Osteocyte (in vitro differentiated cells): Measurements from ENCODE around the gene MARK4. TPM values are rescaled to one million over a fixed set of nuclear protein-coding genes. Genes with fewer than 3 reads are reported as not detected.

ENCODE experiments used
- DNase-seq: peaks from one replicate; pipeline ENCODE4 v3.0.0; 2021; ENCODE audit warnings: mixed read lengths; ENCODE audit not compliant: unreplicated experiment; ENCODE audit errors: extremely low spot score
- H3K27ac Mint-ChIP-seq: one replicate; pipeline ENCODE4 v1.8.0; 2021; ENCODE audit warnings: mild to moderate bottlenecking, mixed read lengths; ENCODE audit not compliant: unreplicated experiment
- H3K27me3 Mint-ChIP-seq: one replicate; pipeline ENCODE4 v1.8.0; 2021; ENCODE audit warnings: mixed read lengths; ENCODE audit not compliant: unreplicated experiment
- H3K36me3 Mint-ChIP-seq: one replicate; pipeline ENCODE4 v1.8.0; 2021; ENCODE audit warnings: mixed read lengths; ENCODE audit not compliant: unreplicated experiment
- H3K4me1 Mint-ChIP-seq: one replicate; pipeline ENCODE4 v1.8.0; 2021; ENCODE audit warnings: mixed read lengths; ENCODE audit not compliant: unreplicated experiment
- H3K4me3 Mint-ChIP-seq: one replicate; pipeline ENCODE4 v1.8.0; 2021; ENCODE audit warnings: mild to moderate bottlenecking, moderate library complexity, mixed read lengths; ENCODE audit not compliant: unreplicated experiment
- H3K9me3 Mint-ChIP-seq: one replicate; pipeline ENCODE4 v1.8.0; 2021; ENCODE audit warnings: mixed read lengths; ENCODE audit not compliant: unreplicated experiment
- total RNA-seq: library from RNA; stranded (reverse); gene quantifications from 2 replicates; pipeline ENCODE4 v1.2.1, GENCODE V29; 2021
- TF ChIP-seq, protein P1 (sequence below): fragments of 200-600 bp; sonication (generic); IDR thresholded peaks from 2 replicates; pipeline ENCODE4 v1.5.0; 2021; ENCODE audit warnings: antibody characterized with exemption, mild to moderate bottlenecking, moderate library complexity

Gene MARK4
- total RNA-seq, 1 donor from 2014 or later, result 61.2 TPM

DNA sequence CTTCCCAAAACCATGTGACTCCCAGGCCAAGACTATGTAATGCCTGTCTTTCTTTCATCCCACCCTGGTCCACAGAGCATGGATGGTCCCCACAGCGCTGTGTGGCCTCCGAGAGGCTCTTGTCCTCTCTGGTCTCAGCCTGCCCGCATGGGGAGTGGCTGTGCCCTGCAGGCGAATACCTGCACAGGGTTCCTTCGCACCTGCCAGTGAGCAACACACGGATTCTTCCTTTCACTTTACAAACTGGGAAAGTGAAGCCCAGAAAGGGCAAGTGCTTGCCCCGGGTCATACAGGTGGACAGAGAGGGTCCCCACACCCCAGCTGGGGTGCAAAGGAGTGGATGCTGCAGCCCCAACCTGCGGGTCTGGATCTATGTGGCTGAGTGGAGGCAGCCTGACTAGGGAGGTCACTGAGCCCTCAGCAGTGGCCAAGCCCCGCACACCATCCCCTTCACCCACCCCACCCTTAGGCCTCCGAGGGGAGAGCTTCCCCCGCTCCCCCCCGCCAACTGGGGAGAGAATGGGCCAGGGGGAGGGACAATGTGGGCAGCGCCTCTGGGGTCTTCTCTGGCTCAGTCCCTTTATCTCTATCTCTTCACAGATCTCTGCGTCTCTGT lies 747 bp upstream of the MARK4 start:
- Mint-ChIP-seq H3K4me3 (peak overlapping the region; percentile 96), H3K27ac (peak overlapping the region; percentile 92), H3K9me3 (no peaks in the 10 kb centered on the region), H3K4me1 (peaks cover 45% of the 10 kb centered on the region), H3K27me3 (no peaks in the 10 kb centered on the region), H3K36me3 (no peaks in the 10 kb centered on the region)
- TF ChIP-seq, protein P1, sequence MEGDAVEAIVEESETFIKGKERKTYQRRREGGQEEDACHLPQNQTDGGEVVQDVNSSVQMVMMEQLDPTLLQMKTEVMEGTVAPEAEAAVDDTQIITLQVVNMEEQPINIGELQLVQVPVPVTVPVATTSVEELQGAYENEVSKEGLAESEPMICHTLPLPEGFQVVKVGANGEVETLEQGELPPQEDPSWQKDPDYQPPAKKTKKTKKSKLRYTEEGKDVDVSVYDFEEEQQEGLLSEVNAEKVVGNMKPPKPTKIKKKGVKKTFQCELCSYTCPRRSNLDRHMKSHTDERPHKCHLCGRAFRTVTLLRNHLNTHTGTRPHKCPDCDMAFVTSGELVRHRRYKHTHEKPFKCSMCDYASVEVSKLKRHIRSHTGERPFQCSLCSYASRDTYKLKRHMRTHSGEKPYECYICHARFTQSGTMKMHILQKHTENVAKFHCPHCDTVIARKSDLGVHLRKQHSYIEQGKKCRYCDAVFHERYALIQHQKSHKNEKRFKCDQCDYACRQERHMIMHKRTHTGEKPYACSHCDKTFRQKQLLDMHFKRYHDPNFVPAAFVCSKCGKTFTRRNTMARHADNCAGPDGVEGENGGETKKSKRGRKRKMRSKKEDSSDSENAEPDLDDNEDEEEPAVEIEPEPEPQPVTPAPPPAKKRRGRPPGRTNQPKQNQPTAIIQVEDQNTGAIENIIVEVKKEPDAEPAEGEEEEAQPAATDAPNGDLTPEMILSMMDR, result no peak
- DNase-seq, result no peak

DNA sequence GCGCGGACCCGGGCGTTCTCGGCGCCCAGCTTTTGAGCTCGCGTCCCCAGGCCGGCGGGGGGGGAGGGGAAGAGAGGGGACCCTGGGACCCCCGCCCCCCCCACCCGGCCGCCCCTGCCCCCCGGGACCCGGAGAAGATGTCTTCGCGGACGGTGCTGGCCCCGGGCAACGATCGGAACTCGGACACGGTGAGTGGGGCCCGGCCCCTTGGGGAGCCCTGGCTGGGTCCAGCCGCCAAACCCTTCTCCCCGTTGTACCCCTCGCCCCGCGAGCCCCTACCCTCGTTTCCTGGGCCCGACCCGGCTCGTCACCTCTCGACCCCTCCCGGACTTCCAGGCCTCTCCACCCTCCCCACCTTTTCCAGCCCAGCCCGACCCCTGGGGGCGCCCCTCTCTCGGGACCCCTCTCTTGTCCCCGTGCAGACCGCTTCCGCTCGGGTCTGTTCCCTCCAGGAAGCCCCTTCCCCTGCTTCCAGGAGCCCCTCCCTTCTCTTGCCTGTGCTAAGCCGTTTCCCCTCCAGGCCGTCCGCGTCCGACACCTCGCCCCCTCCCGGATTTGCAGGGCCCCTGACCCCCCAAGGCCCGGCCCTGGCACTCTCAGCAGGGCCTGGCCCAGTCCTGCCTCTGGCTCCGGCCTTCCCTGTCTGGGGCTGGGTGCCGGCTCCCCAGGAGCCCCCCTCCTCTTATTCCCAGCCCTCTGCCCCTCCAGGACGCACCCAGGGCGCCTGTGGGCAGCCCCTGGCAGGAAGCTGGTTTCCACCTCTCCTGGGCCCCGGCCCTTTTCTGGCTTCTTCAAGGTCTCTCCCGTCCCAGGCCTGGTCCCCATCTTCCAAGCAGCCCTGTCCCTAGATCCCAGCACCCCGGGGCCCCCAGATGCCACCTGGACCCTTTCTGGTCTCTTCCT lies 632 bp downstream of the MARK4 start:
- Mint-ChIP-seq H3K27ac (peak overlapping the region; percentile 81), H3K27me3 (no peaks in the 10 kb centered on the region), H3K9me3 (no peaks in the 10 kb centered on the region), H3K4me1 (peaks cover 36% of the 10 kb centered on the region), H3K4me3 (peak overlapping the region; percentile 83), H3K36me3 (no peaks in the 10 kb centered on the region)
- DNase-seq, result no peak
- TF ChIP-seq, protein P1, result no peak

DNA sequence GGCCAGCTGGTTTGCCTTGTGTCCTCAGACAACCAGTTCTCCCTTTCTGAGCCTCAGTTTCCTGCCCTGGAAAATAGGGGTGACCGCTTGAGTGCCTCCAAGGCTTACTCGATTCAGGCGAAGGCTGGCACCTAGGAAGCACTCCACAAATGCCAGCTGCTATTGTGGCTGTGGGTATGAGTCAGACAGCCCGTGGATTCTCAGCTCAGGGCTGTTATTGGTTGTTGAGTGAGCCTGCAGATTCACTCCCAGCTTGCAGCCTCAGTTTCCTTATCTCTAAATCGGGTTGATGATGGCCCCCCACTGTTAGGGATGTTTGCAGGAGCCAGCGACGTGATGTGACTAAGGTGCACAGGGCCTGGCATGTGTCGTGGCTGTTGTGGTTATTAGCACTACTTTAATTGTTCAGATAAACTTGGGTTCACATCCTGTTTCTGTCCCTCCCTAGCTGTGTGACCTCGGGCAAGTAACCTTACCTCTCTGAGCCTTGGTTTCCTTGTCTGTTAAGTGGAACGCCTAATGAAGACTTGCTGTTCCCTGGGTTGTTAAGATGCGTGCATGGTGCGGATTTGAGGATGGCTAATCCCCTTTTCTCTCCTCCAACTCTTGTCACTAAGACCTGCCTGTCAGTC lies 2.4 kb downstream of the MARK4 start:
- Mint-ChIP-seq H3K27me3 (no peaks in the 10 kb centered on the region), H3K36me3 (no peaks in the 10 kb centered on the region), H3K27ac (peak overlapping the region; percentile 81), H3K9me3 (no peaks in the 10 kb centered on the region), H3K4me1 (peaks cover 35% of the 10 kb centered on the region), H3K4me3 (peak overlapping the region; percentile 83)
- TF ChIP-seq, protein P1, result no peak
- DNase-seq, result no peak

DNA sequence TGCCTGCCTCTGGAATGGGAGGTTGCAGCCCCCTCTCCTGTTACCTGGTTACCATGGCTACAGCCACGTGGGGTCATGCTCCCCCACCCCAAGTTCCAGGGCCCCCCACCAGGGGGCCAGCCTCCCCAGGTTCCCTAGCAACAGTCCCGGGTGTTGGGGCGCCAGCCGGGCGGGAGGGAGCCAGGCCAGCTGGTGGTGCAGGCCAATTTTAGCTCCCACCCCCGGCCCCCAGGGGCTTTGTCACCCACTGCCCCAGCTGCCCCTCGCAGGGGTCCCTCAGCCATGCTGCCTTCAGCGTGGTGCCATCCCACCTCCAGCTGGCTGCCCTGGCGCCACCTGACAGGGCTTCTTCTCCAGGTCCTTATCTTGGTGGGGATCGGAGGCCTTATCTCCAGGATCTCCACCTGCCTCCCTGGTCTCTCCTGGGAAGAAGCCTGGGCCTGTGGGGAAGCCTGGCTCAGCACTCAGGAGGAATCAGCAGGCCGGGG lies 3.0 kb downstream of the MARK4 start:
- TF ChIP-seq, protein P1, result no peak
- Mint-ChIP-seq H3K9me3 (no peaks in the 10 kb centered on the region), H3K27me3 (no peaks in the 10 kb centered on the region), H3K36me3 (no peaks in the 10 kb centered on the region), H3K4me1 (peaks cover 31% of the 10 kb centered on the region), H3K4me3 (peak overlapping the region; percentile 83), H3K27ac (no peak overlapping the region)
- no peak for DNase-seq
